ENCODE data around the gene UHMK1. TPM values are rescaled to one million over a fixed set of nuclear protein-coding genes. Genes with fewer than 3 reads are reported as not detected.

UHMK1 gene
- total RNA-seq, 1 experiment from 2014 or later = 15.8 TPM

DNA sequence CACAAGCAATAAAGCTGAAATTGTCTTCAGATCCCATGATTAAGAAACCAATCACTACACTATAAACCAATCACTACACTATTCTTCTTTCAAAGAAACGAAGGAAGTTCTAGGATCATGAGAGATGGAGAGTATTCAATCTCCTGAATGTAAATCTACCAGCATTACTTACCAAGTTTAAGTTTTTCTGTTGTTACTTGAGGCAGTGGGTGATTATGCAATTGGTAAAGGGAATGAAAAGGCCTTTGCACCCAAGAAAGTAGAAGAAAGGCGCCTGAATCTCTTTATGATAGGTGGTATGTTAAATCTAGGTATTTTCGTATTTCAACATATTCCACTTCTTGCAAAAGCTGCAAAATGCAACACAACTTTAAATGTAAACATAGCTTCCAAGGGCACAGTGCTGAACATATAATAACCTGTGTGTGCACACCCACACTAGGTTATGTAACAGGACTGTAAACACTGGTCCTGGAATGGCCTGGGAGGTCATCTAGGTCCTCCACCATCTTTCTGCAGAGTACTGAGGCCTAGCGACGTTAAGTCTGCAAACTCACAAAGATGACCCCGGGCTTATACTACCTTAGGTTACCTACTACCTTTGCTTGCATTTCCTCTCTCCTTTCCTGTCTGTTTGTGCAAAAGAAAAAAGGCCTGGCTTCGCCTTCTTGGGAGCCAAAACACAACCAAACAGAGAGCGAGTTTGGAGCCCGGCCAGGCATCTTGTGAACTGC, 62.9 kb downstream of the UHMK1 start:
- Histone ChIP-seq H2BK5ac (ENCODE audit: insufficient read length, low read length) (no peak overlapping the region), H4K20me1 (ENCODE audit: control insufficient read depth, insufficient read depth, insufficient read length) (peaks cover 2% of the 10 kb centered on the region), H3K4me1 (ENCODE audit: insufficient read depth, low read length) (no peaks in the 10 kb centered on the region; the same call in 1 of the 2 replicates), H3K9me3 (ENCODE audit: control insufficient read depth, low read depth, low read length) (no peaks in the 10 kb centered on the region), H3K23me2 (ENCODE audit: insufficient read length, low read depth, low read length, poor library complexity, severe bottlenecking) (peaks cover 5% of the 10 kb centered on the region), H3K56ac (ENCODE audit: insufficient read length, low read depth, low read length) (no peak overlapping the region), H3K79me1 (ENCODE audit: insufficient read depth, low read depth, low read length, poor library complexity, severe bottlenecking) (peaks cover 3% of the 10 kb centered on the region), H3K27me3 (ENCODE audit: insufficient read depth, low read length) (no peaks in the 10 kb centered on the region), H3T11ph (ENCODE audit: low read length) (no peak overlapping the region), H3K27ac (ENCODE audit: insufficient read length, low read depth, low read length) (no peak overlapping the region), H3K79me2 (ENCODE audit: insufficient read depth, low read length) (no peaks in the 10 kb centered on the region; the same call in 1 of the 2 replicates), H3K9ac (ENCODE audit: extremely low read depth, insufficient read length, low read length) (peak overlapping the region; percentile 39), H2BK120ac (ENCODE audit: low read depth, low read length, poor library complexity, severe bottlenecking) (no peak overlapping the region), H3K4me2 (ENCODE audit: insufficient read depth, insufficient read length, low read length) (peak overlapping the region; percentile 71), H4K8ac (replicated peaks; ENCODE audit: insufficient read length, low read depth, low read length) (no peak overlapping the region), H4K5ac (ENCODE audit: insufficient read length, low read depth, low read length) (no peak overlapping the region), H2AFZ (ENCODE audit: low read length) (no peak overlapping the region), H2BK15ac (ENCODE audit: low read depth, low read length) (no peak overlapping the region), H2AK5ac (ENCODE audit: insufficient read length, low read length) (no peak overlapping the region), H2BK12ac (ENCODE audit: insufficient read length, low read depth, low read length) (no peak overlapping the region), H2BK20ac (ENCODE audit: low read depth, low read length, poor library complexity, severe bottlenecking) (no peak overlapping the region), H3K14ac (ENCODE audit: insufficient read depth, low read length) (peak overlapping the region; percentile 95; the same call in 1 of the 2 replicates), H3K23ac (ENCODE audit: insufficient read length, low read depth, low read length) (no peak overlapping the region), H4K91ac (ENCODE audit: insufficient read length, low read depth, low read length) (no peak overlapping the region), H3K4ac (ENCODE audit: low read depth, low read length) (no peak overlapping the region), H3K18ac (ENCODE audit: insufficient read length, low read depth, low read length) (peak overlapping the region; percentile 27)
- WGBS (ENCODE audit: extremely low coverage, insufficient read length, low lambda C conversion rate) = no CpG with 5 or more reads among the region's 9 CpGs
- Mint-ChIP-seq H3K36me3 (ENCODE audit: insufficient read depth in 1 of 3, low read depth in 3 of 3) (no peaks in the 10 kb centered on the region), H3K4me1 (peaks cover 18 to 19% of the 10 kb centered on the region in 2 experiments), H3K4me3 (peak overlapping the region; percentile 84 to 89), H3K27me3 (ENCODE audit: low read depth) (peaks cover 4% of the 10 kb centered on the region), H3K9me3 (no peaks in the 10 kb centered on the region), H3K27ac (peak overlapping the region; percentile 60 to 96 (median 88); a peak in 5 of 7 replicates)
- DNase-seq = peak; percentile 26
- TF ChIP-seq, protein P1, sequence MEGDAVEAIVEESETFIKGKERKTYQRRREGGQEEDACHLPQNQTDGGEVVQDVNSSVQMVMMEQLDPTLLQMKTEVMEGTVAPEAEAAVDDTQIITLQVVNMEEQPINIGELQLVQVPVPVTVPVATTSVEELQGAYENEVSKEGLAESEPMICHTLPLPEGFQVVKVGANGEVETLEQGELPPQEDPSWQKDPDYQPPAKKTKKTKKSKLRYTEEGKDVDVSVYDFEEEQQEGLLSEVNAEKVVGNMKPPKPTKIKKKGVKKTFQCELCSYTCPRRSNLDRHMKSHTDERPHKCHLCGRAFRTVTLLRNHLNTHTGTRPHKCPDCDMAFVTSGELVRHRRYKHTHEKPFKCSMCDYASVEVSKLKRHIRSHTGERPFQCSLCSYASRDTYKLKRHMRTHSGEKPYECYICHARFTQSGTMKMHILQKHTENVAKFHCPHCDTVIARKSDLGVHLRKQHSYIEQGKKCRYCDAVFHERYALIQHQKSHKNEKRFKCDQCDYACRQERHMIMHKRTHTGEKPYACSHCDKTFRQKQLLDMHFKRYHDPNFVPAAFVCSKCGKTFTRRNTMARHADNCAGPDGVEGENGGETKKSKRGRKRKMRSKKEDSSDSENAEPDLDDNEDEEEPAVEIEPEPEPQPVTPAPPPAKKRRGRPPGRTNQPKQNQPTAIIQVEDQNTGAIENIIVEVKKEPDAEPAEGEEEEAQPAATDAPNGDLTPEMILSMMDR (conservative IDR thresholded peaks at IDR 0.05) = no peak

Data from H9 (cell line).